Mammary epithelial cell (primary cell): ENCODE results near the gene EXOC4.

Experiments
- CTCF ChIP-seq, 2 donors: IDR thresholded peaks in 1 of 2; conservative IDR thresholded peaks in 1 of 2; 2 replicates each; pipeline ENCODE4 v1.5.1; 2011 to 2012; ENCODE audit warnings: inconsistent platforms in 2 of 2, low read length in 2 of 2, mild to moderate bottlenecking in 2 of 2, control low read depth in 1 of 2, low read depth in 1 of 2; ENCODE audit not compliant: insufficient read depth in 1 of 2; ENCODE audit errors: extremely low read depth in 1 of 2
- EZH2 ChIP-seq: IDR thresholded peaks from 2 replicates; pipeline ENCODE4 v1.6.1; 2012; ENCODE audit warnings: low read length, inconsistent platforms, borderline replicate concordance

DNA sequence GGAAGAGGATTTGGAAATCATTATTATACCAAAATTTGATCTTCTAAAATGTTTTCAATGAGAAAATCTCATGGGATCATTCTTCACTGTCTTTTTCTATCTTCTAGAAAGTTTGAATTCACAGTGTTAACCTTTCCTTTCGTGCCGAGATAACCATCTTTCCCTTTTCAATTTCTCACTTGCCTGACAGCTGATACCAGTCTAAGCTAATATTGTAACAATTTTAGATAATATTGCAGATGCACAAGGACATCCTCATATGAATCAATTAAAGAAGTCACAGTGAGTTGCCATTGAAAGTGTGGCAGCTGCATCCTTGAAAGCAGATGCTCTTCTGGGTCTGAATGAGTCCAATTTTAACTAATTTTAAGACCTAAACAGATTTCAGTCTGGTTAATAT, 734.7 kb downstream of the EXOC4 start:
- TF ChIP-seq CTCF (conservative IDR thresholded peaks at IDR 0.05 in 1 of 2, IDR thresholded peaks at IDR 0.05 in 1 of 2; ENCODE audit: extremely low read depth in 1 of 2, insufficient read depth in 1 of 2, low read depth in 1 of 2, low read length in 2 of 2): no peak
- TF ChIP-seq EZH2: no peak
